ENCODE measurements around the gene TAF1A.

TAF1A gene

GRCh38 chr1:222596696-222597095, 7.0 kb upstream of the TAF1A start:
- no peak for DNase-seq (ENCODE audit: low read depth)

- DNase-seq (ENCODE audit: low read depth), result no peak
Observed at GRCh38 chr1:222594789-222595188, 5.1 kb upstream of the TAF1A start.

GRCh38 chr1:222592171-222592570, 2.4 kb upstream of the TAF1A start:
- DNase-seq (ENCODE audit: low read depth), result no peak

GRCh38 chr1:222588135-222588534, 1.6 kb downstream of the TAF1A start:
- DNase-seq (ENCODE audit: low read depth), result no peak

- DNase-seq (ENCODE audit: low read depth), result no peak
Observed at GRCh38 chr1:222586842-222587241, 2.9 kb downstream of the TAF1A start.

GRCh38 chr1:222583079-222583478, 6.7 kb downstream of the TAF1A start:
- DNase-seq (ENCODE audit: low read depth), result no peak

GRCh38 chr1:222582099-222582774, 7.5 kb downstream of the TAF1A start:
- DNase-seq (ENCODE audit: low read depth), result no peak

- no peak for DNase-seq (ENCODE audit: low read depth)
Observed at GRCh38 chr1:222579316-222579715, 10.4 kb downstream of the TAF1A start.

- no peak for DNase-seq (ENCODE audit: low read depth)
Observed at GRCh38 chr1:222570837-222571236, 18.9 kb downstream of the TAF1A start.

GRCh38 chr1:222561656-222562055, 28.1 kb downstream of the TAF1A start:
- no peak for DNase-seq (ENCODE audit: low read depth)

- no peak for DNase-seq (ENCODE audit: low read depth)
Observed at GRCh38 chr1:222557574-222557973, 32.2 kb downstream of the TAF1A start.

- DNase-seq (ENCODE audit: low read depth), result no peak
Observed at GRCh38 chr1:222557148-222557547, 32.6 kb downstream of the TAF1A start.

- DNase-seq (ENCODE audit: low read depth), result no peak
Observed at GRCh38 chr1:222555992-222556615, 33.6 kb downstream of the TAF1A start.

- no peak for DNase-seq (ENCODE audit: low read depth)
Observed at GRCh38 chr1:222554177-222554576, 35.6 kb downstream of the TAF1A start.

- no peak for DNase-seq (ENCODE audit: low read depth)
Observed at GRCh38 chr1:222552882-222553281, 36.9 kb downstream of the TAF1A start.

- DNase-seq (ENCODE audit: low read depth), result no peak
Observed at GRCh38 chr1:222547944-222548671, 41.6 kb downstream of the TAF1A start, which contains the start of gene HHIPL2. TSS of gene HHIPL2 (minus strand) at chr1:222548104. CDS start at chr1:222548044, 60 bp downstream.

- DNase-seq (ENCODE audit: low read depth), result no peak
Observed at GRCh38 chr1:222547260-222547614, 42.5 kb downstream of the TAF1A start.

GRCh38 chr1:222546548-222547259, 43.0 kb downstream of the TAF1A start:
- DNase-seq (ENCODE audit: low read depth), result no peak

GRCh38 chr1:222546091-222546490, 43.6 kb downstream of the TAF1A start:
- DNase-seq (ENCODE audit: low read depth), result no peak

- DNase-seq (ENCODE audit: low read depth), result no peak
Observed at GRCh38 chr1:222543817-222544216, 45.9 kb downstream of the TAF1A start.

GRCh38 chr1:222540598-222540995, 49.1 kb downstream of the TAF1A start:
- DNase-seq (ENCODE audit: low read depth), result no peak

- DNase-seq (ENCODE audit: low read depth), result no peak
Observed at GRCh38 chr1:222539951-222540597, 49.7 kb downstream of the TAF1A start.
